Small intestine (tissue), 7 donors: Measurements from ENCODE around the gene IGF1R. TPM values are rescaled to one million over a fixed set of nuclear protein-coding genes. Genes with fewer than 3 reads are reported as not detected.
A peak's percentile ranks its signal among the peaks of the same experiment; 100 is the strongest.

ENCODE experiments used
- DNase-seq, 2 donors: peaks; one replicate each; pipeline versions ENCODE4 v3.0.0 to v3.0.0-alpha.2; 2013
- FAIRE-seq: peaks from 2 replicates; lab custom pipeline; 2012; peaks lifted over from hg19 to GRCh38; lab: Jason Lieb, UNC
- H3K27ac ChIP-seq, 3 donors: one replicate each; pipeline ENCODE4 v1.5.1; 2013; ENCODE audit warnings: low read length in 2 of 3, mild to moderate bottlenecking in 2 of 3, control low read depth in 1 of 3, inconsistent platforms in 1 of 3, low read depth in 1 of 3, moderate library complexity in 1 of 3
- H3K27me3 ChIP-seq, 3 donors: one replicate each; pipeline ENCODE4 v1.6.1; 2013; ENCODE audit warnings: low read length in 3 of 3, inconsistent platforms in 1 of 3; ENCODE audit not compliant: control insufficient read depth in 3 of 3, insufficient read depth in 3 of 3
- H3K36me3 ChIP-seq, 3 donors: one replicate each; pipeline ENCODE4 v1.6.1; 2013; ENCODE audit warnings: low read length in 3 of 3, inconsistent platforms in 1 of 3, low read depth in 1 of 3, mild to moderate bottlenecking in 1 of 3, moderate library complexity in 1 of 3; ENCODE audit not compliant: control insufficient read depth in 3 of 3, insufficient read depth in 2 of 3
- H3K4me1 ChIP-seq, 3 donors: one replicate each; pipeline ENCODE4 v1.6.1; 2013; ENCODE audit warnings: low read length in 2 of 3, inconsistent platforms in 1 of 3, low read depth in 1 of 3, mild to moderate bottlenecking in 1 of 3, moderate library complexity in 1 of 3; ENCODE audit not compliant: control insufficient read depth in 3 of 3, insufficient read depth in 2 of 3
- H3K4me3 ChIP-seq, 3 donors: one replicate each; pipeline ENCODE4 v1.5.1; 2013; ENCODE audit warnings: low read length in 3 of 3, control low read depth in 1 of 3, inconsistent platforms in 1 of 3, low read depth in 1 of 3, mild to moderate bottlenecking in 1 of 3, moderate library complexity in 1 of 3
- H3K9me3 ChIP-seq, 2 donors: one replicate each; pipeline ENCODE4 v1.6.1; 2013; ENCODE audit warnings: low read depth in 1 of 2, low read length in 1 of 2; ENCODE audit not compliant: control insufficient read depth in 2 of 2, insufficient read depth in 1 of 2
- WGBS, 3 donors: extraction: QIAGEN DNeasy Blood & Tissue Kit; methylation state at CpG; one replicate each; pipeline ENCODE4 v1.1.7; 2013; 5-methylcytosine and 5-hydroxymethylcytosine counted together
- polyA plus RNA-seq, 4 donors: library from polyadenylated mRNA; stranded (reverse) in 3 of 4; unstranded in 1 of 4; fragments of 200-250 nt in 3 of 4; fragments of 120-200 nt in 1 of 4; gene quantifications; one replicate each; pipeline versions ENCODE4 v1.2.1 to v1.2.3, GENCODE V29; 2013
- donor health status: healthy with polysubstance abuse.
- donor health status: control.
- donor health status: control.
- donor health status: Bipolar disorder and iron deficiency.
- donor health status: healthy.

The IGF1R gene
- polyA plus RNA-seq, 4 donors, result 0.54 to 27.9 (median 3.8) TPM

DNA sequence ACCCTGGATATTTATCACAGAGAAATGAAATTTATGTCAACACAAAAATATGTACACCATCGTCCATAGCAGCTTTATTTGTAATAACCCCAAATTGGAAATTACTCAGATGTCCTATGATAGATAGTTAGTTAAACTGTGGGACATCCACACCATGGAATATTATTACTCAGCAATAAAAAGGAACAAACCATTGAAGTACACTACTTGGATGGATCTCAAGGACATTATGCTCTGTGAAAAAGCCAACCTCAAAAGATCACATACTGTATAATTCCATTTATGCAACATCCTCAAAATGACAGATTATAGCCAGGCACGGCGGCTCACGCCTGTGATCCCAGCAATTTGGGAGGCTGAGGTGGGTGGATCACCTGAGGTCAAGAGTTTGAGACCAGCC, 246.0 kb downstream of the IGF1R start:
- no peak overlapping the region for H3K27ac ChIP-seq

GRCh38 chr15:98896002-98896721, 247.8 kb downstream of the IGF1R start:
- DNase-seq, result no peak
- no peak for FAIRE-seq
- Histone ChIP-seq H3K27me3 (no peaks in the 10 kb centered on the region), H3K9me3 (no peaks in the 10 kb centered on the region), H3K36me3 (peaks cover 0 to 34% (median 0%) of the 10 kb centered on the region in 3 donors), H3K4me1 (no peaks in the 10 kb centered on the region), H3K4me3 (no peak overlapping the region), H3K27ac (peak overlapping the region in 2 of 3 donors; percentile 21 to 47)
- 70 to 86% (median 80%) methylated on average over 5 of the region's 5 CpGs for WGBS, 3 donors

More for the DNA sequence above, 246.0 kb downstream of the IGF1R start:
- DNase-seq (no peak), FAIRE-seq (no peak)
- peaks cover 0 to 26% (median 0%) of the 10 kb centered on the region in 3 donors for H3K36me3 ChIP-seq
- no peaks in the 10 kb centered on the region for H3K4me1 ChIP-seq
- H3K4me3 ChIP-seq, result no peak overlapping the region
- no peaks in the 10 kb centered on the region for H3K27me3 ChIP-seq
- 86 to 91% (median 89%) methylated on average over 4 of the region's 4 CpGs for WGBS, 3 donors
- H3K9me3 ChIP-seq, result no peaks in the 10 kb centered on the region

DNA sequence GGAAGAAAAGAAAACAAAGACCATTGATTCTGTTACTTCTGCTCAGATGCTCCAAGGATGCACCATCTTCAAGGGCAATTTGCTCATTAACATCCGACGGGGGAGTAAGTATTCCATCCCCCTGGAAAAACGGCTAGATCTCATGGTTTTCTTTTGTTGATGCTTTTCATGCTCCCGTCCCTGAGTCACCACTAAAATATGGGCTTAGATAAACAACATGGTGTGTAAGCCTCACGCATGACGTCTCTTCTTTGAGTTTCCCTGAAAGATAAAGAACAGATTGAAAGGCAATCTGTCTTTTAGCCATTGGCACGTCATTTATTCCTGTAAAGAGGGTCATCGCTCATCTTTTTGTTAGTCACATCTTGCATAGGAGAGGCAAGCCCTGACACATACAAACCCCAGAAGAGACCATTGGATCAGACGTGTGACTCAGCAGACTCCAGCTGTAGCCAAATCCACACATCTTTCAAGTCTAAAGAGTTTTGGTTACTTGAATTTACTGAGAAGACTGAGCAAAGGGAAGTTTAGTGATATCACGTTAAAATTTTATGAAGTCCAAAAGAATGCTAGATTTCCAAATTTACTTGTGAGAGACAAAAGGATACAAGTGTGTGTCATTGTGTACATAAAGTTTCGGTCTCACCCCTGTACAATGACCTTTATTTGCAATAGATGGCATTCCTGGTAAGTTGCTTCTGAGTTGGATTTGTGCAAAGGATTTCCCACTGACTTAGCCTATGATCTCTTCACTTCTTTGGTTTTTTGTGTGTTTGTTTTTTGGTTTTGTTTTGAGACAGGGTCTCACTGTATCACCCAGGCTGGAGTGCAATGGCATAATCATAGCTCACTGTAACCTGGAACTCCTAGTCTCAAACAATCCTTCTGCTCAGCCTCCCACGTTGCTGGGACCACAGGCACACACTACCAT, 248.7 kb downstream of the IGF1R start:
- FAIRE-seq (no peak), DNase-seq (peak in 1 of 2 donors; percentile 33)
- Histone ChIP-seq H3K27ac (peak overlapping the region in 2 of 3 donors; percentile 21 to 83), H3K4me1 (no peaks in the 10 kb centered on the region), H3K4me3 (no peak overlapping the region), H3K9me3 (no peaks in the 10 kb centered on the region), H3K27me3 (no peaks in the 10 kb centered on the region), H3K36me3 (peaks cover 0 to 28% (median 0%) of the 10 kb centered on the region in 3 donors)
- WGBS, 3 donors, result 63 to 86% (median 82%) methylated on average over 12 of the region's 12 CpGs

DNA sequence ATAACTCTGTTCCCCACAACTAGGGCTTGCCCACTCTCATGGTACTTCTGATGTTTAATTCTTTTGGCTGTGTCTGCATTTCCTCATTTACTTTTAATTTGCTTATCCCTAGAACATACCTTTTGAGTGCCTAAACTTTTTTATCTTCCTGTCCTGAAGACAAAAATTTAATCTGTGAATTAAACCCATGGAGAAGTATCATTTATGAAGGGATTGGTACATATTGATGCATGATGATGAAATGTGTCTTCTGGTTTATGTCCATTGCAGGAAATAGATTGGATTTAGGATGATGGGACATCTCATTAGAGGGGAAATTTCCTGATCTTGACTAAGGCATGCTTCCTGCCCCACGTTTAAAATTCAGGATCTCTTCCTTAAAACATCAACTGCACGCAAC, 249.8 kb downstream of the IGF1R start:
- no peak overlapping the region for H3K27ac ChIP-seq
- DNase-seq, result no peak
- WGBS, 3 donors, result 66 to 79% (median 67%) methylated on average over 2 of the region's 2 CpGs

GRCh38 chr15:98899272-98900021, 251.1 kb downstream of the IGF1R start:
- 88 to 93% (median 90%) methylated on average over 20 of the region's 20 CpGs for WGBS, 3 donors

More for the DNA sequence above, 249.8 kb downstream of the IGF1R start:
- no peaks in the 10 kb centered on the region for H3K27me3 ChIP-seq
- peaks cover 0 to 23% (median 0%) of the 10 kb centered on the region in 3 donors for H3K36me3 ChIP-seq
- no peak for FAIRE-seq
- H3K4me3 ChIP-seq, result no peak overlapping the region
- no peaks in the 10 kb centered on the region for H3K9me3 ChIP-seq
- no peaks in the 10 kb centered on the region for H3K4me1 ChIP-seq

GRCh38 chr15:98900356-98900755, 252.0 kb downstream of the IGF1R start:
- no peak overlapping the region for H3K4me3 ChIP-seq
- DNase-seq (no peak), FAIRE-seq (no peak)
- WGBS, 3 donors, result 76 to 92% (median 85%) methylated on average over 5 of the region's 5 CpGs
- peaks cover 0 to 3% (median 0%) of the 10 kb centered on the region in 3 donors for H3K4me1 ChIP-seq
- no peaks in the 10 kb centered on the region for H3K27me3 ChIP-seq
- no peak overlapping the region for H3K27ac ChIP-seq
- H3K36me3 ChIP-seq, result peaks cover 0 to 16% (median 0%) of the 10 kb centered on the region in 3 donors
- no peaks in the 10 kb centered on the region for H3K9me3 ChIP-seq

More at GRCh38 chr15:98899272-98900021, 251.1 kb downstream of the IGF1R start:
- Histone ChIP-seq H3K27me3 (no peaks in the 10 kb centered on the region), H3K9me3 (no peaks in the 10 kb centered on the region), H3K4me1 (no peaks in the 10 kb centered on the region), H3K4me3 (no peak overlapping the region), H3K36me3 (peaks cover 0 to 19% (median 0%) of the 10 kb centered on the region in 3 donors), H3K27ac (peak overlapping the region in 1 of 3 donors; percentile 28)
- DNase-seq (no peak), FAIRE-seq (no peak)

DNA sequence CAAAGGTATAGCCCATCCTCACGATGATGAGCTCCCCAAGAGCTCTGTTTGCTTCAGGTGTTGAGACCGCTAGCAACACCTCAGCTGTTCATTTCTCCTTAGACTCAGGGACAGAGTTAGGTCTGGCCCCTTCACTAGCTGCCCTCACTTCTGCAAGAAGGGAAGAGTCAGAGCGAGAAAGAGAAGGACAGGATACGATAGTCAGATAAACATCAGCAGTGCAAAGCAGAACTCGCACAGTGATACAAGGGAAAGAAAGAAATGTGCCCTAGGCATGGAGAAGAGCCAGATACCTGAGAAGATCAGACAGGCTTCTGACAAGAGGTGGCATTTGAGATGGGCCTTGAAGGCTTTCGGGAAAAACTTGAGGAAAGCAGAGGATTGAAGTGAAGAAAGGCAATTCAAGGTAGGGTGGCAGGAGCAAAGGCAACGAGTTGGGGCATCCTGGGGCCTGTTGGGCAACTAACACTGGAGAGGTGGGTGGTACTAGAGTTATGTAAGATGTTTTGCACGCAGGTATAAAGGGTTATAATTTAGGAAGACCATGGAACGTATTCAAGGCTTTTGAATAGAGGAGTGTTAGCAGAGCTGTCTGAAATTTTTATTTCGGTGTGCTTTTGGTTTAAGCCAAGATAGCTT, 253.2 kb downstream of the IGF1R start:
- Histone ChIP-seq H3K4me1 (peaks cover 0 to 3% (median 0%) of the 10 kb centered on the region in 3 donors), H3K9me3 (no peaks in the 10 kb centered on the region), H3K27ac (no peak overlapping the region), H3K4me3 (no peak overlapping the region), H3K36me3 (peaks cover 0 to 18% (median 0%) of the 10 kb centered on the region in 3 donors), H3K27me3 (no peaks in the 10 kb centered on the region)
- DNase-seq (no peak), FAIRE-seq (no peak)
- WGBS, 3 donors, result 82 to 86% (median 84%) methylated on average over 10 of the region's 10 CpGs
